Trophoblast cell (in vitro differentiated cells and primary cell): Measurements from ENCODE around the gene TNK1.

Experiments used
- DNase-seq, 2 donors: peaks; one replicate each; pipeline ENCODE4 v3.0.0-alpha.2; 2016
- H2AFZ ChIP-seq: 2 replicates; pipeline ENCODE4 v1.6.1; 2013; ENCODE audit warnings: low read length, moderate library complexity, mild to moderate bottlenecking; ENCODE audit not compliant: insufficient read depth, poor library complexity
- H2AK5ac ChIP-seq: 2 replicates; pipeline ENCODE4 v1.6.1; 2013; ENCODE audit warnings: mild to moderate bottlenecking, low read length
- H2BK120ac ChIP-seq: 2 replicates; pipeline ENCODE4 v1.6.1; 2013; ENCODE audit warnings: low read length, mild to moderate bottlenecking, moderate library complexity; ENCODE audit not compliant: insufficient read depth, poor library complexity
- H2BK12ac ChIP-seq: 2 replicates; pipeline ENCODE4 v1.6.1; 2013; ENCODE audit warnings: mild to moderate bottlenecking, low read length, moderate library complexity
- H2BK5ac ChIP-seq: 2 replicates; pipeline ENCODE4 v1.6.1; 2013; ENCODE audit warnings: low read length, low read depth, moderate library complexity, mild to moderate bottlenecking; ENCODE audit not compliant: poor library complexity
- H3K14ac ChIP-seq: 2 replicates; pipeline ENCODE4 v1.6.1; 2013; ENCODE audit warnings: mild to moderate bottlenecking, low read length
- H3K18ac ChIP-seq: 2 replicates; pipeline ENCODE4 v1.6.1; 2013; ENCODE audit warnings: mild to moderate bottlenecking, low read length
- H3K23ac ChIP-seq: 2 replicates; pipeline ENCODE4 v1.6.1; 2013; ENCODE audit warnings: low read length
- H3K27ac ChIP-seq: 2 replicates; pipeline ENCODE4 v1.5.1; 2013; ENCODE audit warnings: low read depth, mild to moderate bottlenecking, inconsistent platforms, low read length, moderate library complexity
- H3K27me3 ChIP-seq: 2 replicates; pipeline ENCODE4 v1.6.1; 2013; ENCODE audit warnings: inconsistent platforms, mild to moderate bottlenecking, low read length, moderate library complexity; ENCODE audit not compliant: insufficient read depth
- H3K36me3 ChIP-seq, 2 experiments: 1 replicate in 1 of 2; 2 replicates in 1 of 2; pipeline ENCODE4 v1.6.1; 2013; ENCODE audit warnings: low read length in 2 of 2, mild to moderate bottlenecking in 2 of 2, moderate library complexity in 1 of 2; ENCODE audit not compliant: insufficient read depth in 2 of 2, control insufficient read depth in 1 of 2
- H3K4ac ChIP-seq: 2 replicates; pipeline ENCODE4 v1.6.1; 2013; ENCODE audit warnings: low read depth, mild to moderate bottlenecking, low read length, moderate library complexity
- H3K4me1 ChIP-seq, 2 experiments: 1 replicate in 1 of 2; 2 replicates in 1 of 2; pipeline ENCODE4 v1.6.1; 2013; ENCODE audit warnings: low read length in 2 of 2, mild to moderate bottlenecking in 2 of 2, moderate library complexity in 1 of 2; ENCODE audit not compliant: insufficient read depth in 2 of 2, control insufficient read depth in 1 of 2
- H3K4me2 ChIP-seq: 2 replicates; pipeline ENCODE4 v1.6.1; 2013; ENCODE audit warnings: inconsistent platforms, mild to moderate bottlenecking, low read length, moderate library complexity
- H3K4me3 ChIP-seq: 2 replicates; pipeline ENCODE4 v1.5.1; 2013; ENCODE audit warnings: mild to moderate bottlenecking, low read depth, low read length, inconsistent platforms
- H3K79me1 ChIP-seq: one replicate; pipeline ENCODE4 v1.6.1; 2013; ENCODE audit warnings: low read length
- H3K79me2 ChIP-seq: 2 replicates; pipeline ENCODE4 v1.6.1; 2013; ENCODE audit warnings: low read length, mild to moderate bottlenecking; ENCODE audit not compliant: control insufficient read depth, insufficient read depth, poor library complexity
- H3K9ac ChIP-seq: 2 replicates; pipeline ENCODE4 v1.6.1; 2013; ENCODE audit warnings: mild to moderate bottlenecking, low read length
- H3K9me3 ChIP-seq: 2 replicates; pipeline ENCODE4 v1.6.1; 2013; ENCODE audit warnings: low read depth, mild to moderate bottlenecking, control low read depth, inconsistent platforms, low read length; ENCODE audit not compliant: insufficient read depth
- H4K12ac ChIP-seq: 2 replicates; pipeline ENCODE4 v1.6.1; 2013; ENCODE audit warnings: low read depth, mild to moderate bottlenecking, low read length, moderate library complexity
- H4K8ac ChIP-seq: 2 replicates; pipeline ENCODE4 v1.6.1; 2013; ENCODE audit warnings: low read depth, mild to moderate bottlenecking, low read length, moderate library complexity
- H4K91ac ChIP-seq: one replicate; pipeline ENCODE4 v1.6.1; 2013; ENCODE audit warnings: low read depth, mild to moderate bottlenecking, low read length, moderate library complexity
- WGBS: extraction: QIAGEN DNeasy Blood & Tissue Kit; methylation state at CpG from one replicate; pipeline ENCODE4 v1.1.7; 2013; ENCODE audit warnings: missing lambda C conversion rate; ENCODE audit not compliant: insufficient read length, insufficient coverage; ENCODE audit errors: extremely low coverage; 5-methylcytosine and 5-hydroxymethylcytosine counted together

TNK1 gene

DNA sequence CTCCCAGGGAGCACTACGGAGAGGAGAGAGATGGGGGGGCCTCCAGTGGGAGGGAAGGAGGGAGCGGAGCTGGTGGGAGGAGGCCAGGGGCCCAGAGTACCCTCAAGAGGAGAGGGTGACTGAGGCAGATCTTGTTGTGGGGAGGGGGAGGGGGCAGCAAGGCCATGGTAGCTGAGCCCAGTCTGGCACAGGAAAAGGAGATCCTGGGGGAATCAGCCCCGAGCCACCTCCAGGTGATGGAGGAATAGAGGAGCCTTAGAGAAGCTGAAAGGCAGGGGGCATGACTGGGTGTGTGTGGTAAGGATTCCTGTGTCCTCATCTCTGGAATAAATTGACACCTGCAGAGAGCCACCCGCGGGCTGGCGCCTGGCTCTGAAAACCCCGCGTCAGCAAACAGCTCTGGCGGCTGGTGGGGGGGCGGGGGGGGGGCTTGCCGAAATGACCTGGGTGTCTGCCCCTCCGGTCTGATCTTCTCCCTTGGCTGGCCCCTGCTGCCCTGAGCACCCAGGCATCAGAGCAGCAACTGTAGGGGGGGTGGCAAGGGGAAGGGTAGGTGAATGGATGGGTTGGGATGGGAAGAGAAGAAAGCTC lies 25.4 kb downstream of the TNK1 start:
- Histone ChIP-seq H3K18ac (no peak overlapping the region), H3K4me3 (no peak overlapping the region), H2AK5ac (no peak overlapping the region), H2BK5ac (no peak overlapping the region), H3K9me3 (no peaks in the 10 kb centered on the region), H2AFZ (no peak overlapping the region), H3K27me3 (no peaks in the 10 kb centered on the region), H3K4ac (no peak overlapping the region), H3K4me1 (peaks cover 4 to 12% of the 10 kb centered on the region in 2 experiments), H4K12ac (no peak overlapping the region), H3K9ac (no peak overlapping the region), H3K27ac (no peak overlapping the region), H3K79me1 (peaks cover 15% of the 10 kb centered on the region), H3K36me3 (peaks cover 17 to 18% of the 10 kb centered on the region in 2 experiments), H3K4me2 (no peak overlapping the region), H4K91ac (no peak overlapping the region), H4K8ac (no peak overlapping the region), H2BK120ac (no peak overlapping the region), H3K79me2 (peaks cover 3% of the 10 kb centered on the region), H3K23ac (no peak overlapping the region), H2BK12ac (no peak overlapping the region), H3K14ac (no peak overlapping the region)
- no CpG with 5 or more reads among the region's 12 CpGs for WGBS
- DNase-seq = no peak

DNA sequence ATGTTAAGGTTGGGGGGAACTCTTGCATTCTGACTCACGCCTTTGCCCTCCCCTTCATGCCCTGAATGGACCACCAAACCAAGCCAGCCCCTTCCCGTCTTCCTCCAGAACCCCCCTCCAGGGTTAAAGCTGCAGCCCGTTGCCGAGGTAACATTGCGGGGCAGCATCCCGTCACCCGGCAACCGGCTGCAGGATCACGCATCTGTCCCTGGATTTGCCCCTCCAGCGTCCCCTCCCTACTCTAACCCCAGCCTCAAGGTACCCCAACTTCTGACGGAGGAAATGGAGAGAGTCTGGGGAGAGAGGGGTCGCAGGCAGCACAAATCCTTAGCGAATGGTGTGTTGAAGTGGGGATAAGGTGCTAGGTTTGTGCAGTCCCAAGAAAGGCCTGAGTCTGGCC lies 26.2 kb downstream of the TNK1 start:
- no peak overlapping the region for H3K18ac ChIP-seq
- peaks cover 15% of the 10 kb centered on the region for H3K79me1 ChIP-seq
- DNase-seq = no peak
- no peak overlapping the region for H3K27ac ChIP-seq
- peaks cover 3% of the 10 kb centered on the region for H3K79me2 ChIP-seq
- no peaks in the 10 kb centered on the region for H3K27me3 ChIP-seq
- no CpG with 5 or more reads among the region's 13 CpGs for WGBS
- no peak overlapping the region for H3K4ac ChIP-seq
- H4K91ac ChIP-seq = no peak overlapping the region
- H2BK12ac ChIP-seq = no peak overlapping the region
- H3K9me3 ChIP-seq = no peaks in the 10 kb centered on the region
- peaks cover 4 to 12% of the 10 kb centered on the region in 2 experiments for H3K4me1 ChIP-seq
- H4K12ac ChIP-seq = no peak overlapping the region
- H2AK5ac ChIP-seq = no peak overlapping the region
- no peak overlapping the region for H3K4me3 ChIP-seq
- H2BK120ac ChIP-seq = no peak overlapping the region
- H3K23ac ChIP-seq = no peak overlapping the region
- no peak overlapping the region for H3K4me2 ChIP-seq
- no peak overlapping the region for H2BK5ac ChIP-seq
- no peak overlapping the region for H3K9ac ChIP-seq
- no peak overlapping the region for H4K8ac ChIP-seq
- H3K36me3 ChIP-seq = peaks cover 17 to 18% of the 10 kb centered on the region in 2 experiments
- no peak overlapping the region for H2AFZ ChIP-seq
- no peak overlapping the region for H3K14ac ChIP-seq

DNA sequence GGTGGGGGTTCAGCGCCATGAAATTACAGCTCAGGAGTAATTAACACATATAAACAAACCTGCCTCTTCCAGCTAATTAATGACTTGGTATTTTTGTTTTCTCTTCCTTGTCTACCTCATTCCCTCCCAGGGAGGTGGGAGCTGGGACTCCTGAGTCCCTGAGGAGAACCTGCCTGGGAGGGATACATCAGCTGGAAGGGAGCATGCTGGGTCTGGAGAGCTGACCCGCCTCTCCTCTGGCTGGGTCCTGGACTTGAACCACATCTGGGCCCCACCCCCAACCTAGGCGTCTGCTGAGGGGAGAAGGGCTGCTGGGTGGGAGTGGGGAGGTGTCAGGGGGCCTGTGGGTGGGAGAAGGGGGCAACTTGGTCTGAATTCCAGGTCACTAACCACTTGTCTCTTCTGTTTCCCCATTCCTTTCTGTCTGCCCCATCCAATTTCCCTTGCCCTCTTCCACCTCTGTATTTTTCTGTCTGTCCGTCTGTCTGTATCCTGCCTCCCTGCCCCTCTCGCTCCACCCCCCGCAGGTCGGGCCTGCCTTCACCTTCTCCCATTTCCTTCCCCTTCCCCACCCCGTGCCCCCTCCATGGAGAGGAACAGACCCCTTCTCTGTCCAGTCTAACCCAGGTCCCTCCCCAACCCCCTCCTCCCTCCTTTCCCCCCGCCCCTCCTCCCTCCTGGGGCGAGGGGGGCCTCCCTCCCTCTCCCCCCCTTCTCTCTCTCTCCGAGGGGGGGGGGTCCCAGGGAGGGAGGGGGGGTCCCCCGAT lies 26.8 kb downstream of the TNK1 start, which contains the start of gene NLGN2:
TSS of gene NLGN2 (plus strand) at position 361 of the 767 bp plus-strand sequence. CDS start 411 bp downstream, outside the sequence.
- Histone ChIP-seq H2BK120ac (no peak within 1 kb of the TSS), H3K4ac (no peak within 1 kb of the TSS), H2AK5ac (no peak within 1 kb of the TSS), H3K4me2 (no peak within 1 kb of the TSS), H3K27me3 (no peaks in the 10 kb centered on the region), H3K36me3 (peaks cover 17 to 18% of the 10 kb centered on the region in 2 experiments), H3K79me1 (peaks cover 15% of the 10 kb centered on the region), H3K14ac (no peak within 1 kb of the TSS), H3K4me1 (peaks cover 4 to 12% of the 10 kb centered on the region in 2 experiments), H2AFZ (no peak within 1 kb of the TSS), H3K9ac (no peak within 1 kb of the TSS), H3K23ac (no peak within 1 kb of the TSS), H3K79me2 (peaks cover 3% of the 10 kb centered on the region), H2BK5ac (no peak within 1 kb of the TSS), H3K9me3 (no peaks in the 10 kb centered on the region), H4K91ac (no peak within 1 kb of the TSS), H2BK12ac (no peak within 1 kb of the TSS), H4K12ac (no peak within 1 kb of the TSS), H4K8ac (no peak within 1 kb of the TSS), H3K4me3 (no peak within 1 kb of the TSS), H3K18ac (no peak within 1 kb of the TSS), H3K27ac (no peak within 1 kb of the TSS)
- WGBS = no CpG with 5 or more reads among the region's 12 CpGs
- peak in 1 of 2 donors; percentile 15 for DNase-seq

DNA sequence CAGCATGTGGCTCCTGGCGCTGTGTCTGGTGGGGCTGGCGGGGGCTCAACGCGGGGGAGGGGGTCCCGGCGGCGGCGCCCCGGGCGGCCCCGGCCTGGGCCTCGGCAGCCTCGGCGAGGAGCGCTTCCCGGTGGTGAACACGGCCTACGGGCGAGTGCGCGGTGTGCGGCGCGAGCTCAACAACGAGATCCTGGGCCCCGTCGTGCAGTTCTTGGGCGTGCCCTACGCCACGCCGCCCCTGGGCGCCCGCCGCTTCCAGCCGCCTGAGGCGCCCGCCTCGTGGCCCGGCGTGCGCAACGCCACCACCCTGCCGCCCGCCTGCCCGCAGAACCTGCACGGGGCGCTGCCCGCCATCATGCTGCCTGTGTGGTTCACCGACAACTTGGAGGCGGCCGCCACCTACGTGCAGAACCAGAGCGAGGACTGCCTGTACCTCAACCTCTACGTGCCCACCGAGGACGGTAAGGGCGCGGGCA lies 27.4 kb downstream of the TNK1 start:
- H3K18ac ChIP-seq = no peak overlapping the region
- no peak overlapping the region for H2AFZ ChIP-seq
- H3K23ac ChIP-seq = no peak overlapping the region
- H2BK12ac ChIP-seq = no peak overlapping the region
- WGBS = no CpG with 5 or more reads among the region's 58 CpGs
- peaks cover 3% of the 10 kb centered on the region for H3K79me2 ChIP-seq
- H3K79me1 ChIP-seq = peaks cover 11% of the 10 kb centered on the region
- H3K9me3 ChIP-seq = no peaks in the 10 kb centered on the region
- no peak overlapping the region for H3K4me3 ChIP-seq
- H4K8ac ChIP-seq = no peak overlapping the region
- H3K4me2 ChIP-seq = no peak overlapping the region
- H3K27ac ChIP-seq = no peak overlapping the region
- H2AK5ac ChIP-seq = no peak overlapping the region
- DNase-seq = peak; percentile 85 to 89
- H3K14ac ChIP-seq = no peak overlapping the region
- H3K27me3 ChIP-seq = no peaks in the 10 kb centered on the region
- H3K9ac ChIP-seq = no peak overlapping the region
- H4K12ac ChIP-seq = no peak overlapping the region
- peaks cover 17 to 18% of the 10 kb centered on the region in 2 experiments for H3K36me3 ChIP-seq
- H2BK120ac ChIP-seq = no peak overlapping the region
- no peak overlapping the region for H4K91ac ChIP-seq
- H3K4ac ChIP-seq = no peak overlapping the region
- H3K4me1 ChIP-seq = peaks cover under 1 to 7% of the 10 kb centered on the region in 2 experiments
- no peak overlapping the region for H2BK5ac ChIP-seq
